Smooth muscle cell (in vitro differentiated cells): ENCODE measurements around the gene TTLL7. TPM values are rescaled to one million over a fixed set of nuclear protein-coding genes. Genes with fewer than 3 reads are reported as not detected.

Experiments
- DNase-seq: peaks from one replicate; lab custom pipeline; 2025; ENCODE audit not compliant: unreplicated experiment; lab: John Stamatoyannopoulos, UW
- H2AFZ ChIP-seq: fragments of 200-600 bp; sonication (generic); 2 replicates; pipeline ENCODE4 v1.6.0; 2016; ENCODE audit warnings: antibody characterized with exemption, low read depth, mild to moderate bottlenecking
- H3F3A ChIP-seq: fragments of 200-600 bp; sonication (generic); 2 replicates; pipeline ENCODE4 v1.6.0; 2017; ENCODE audit warnings: antibody characterized with exemption, low read depth
- H3K27ac ChIP-seq: fragments of 200-600 bp; sonication (generic); 2 replicates; pipeline ENCODE4 v1.5.1; 2016; ENCODE audit warnings: low read depth, mild to moderate bottlenecking
- H3K27me3 ChIP-seq: fragments of 200-600 bp; sonication (generic); 2 replicates; pipeline ENCODE4 v1.6.1; 2016; ENCODE audit warnings: low read depth, mild to moderate bottlenecking
- H3K36me3 ChIP-seq: fragments of 200-600 bp; sonication (generic); 2 replicates; pipeline ENCODE4 v1.5.1; 2016; ENCODE audit warnings: low read depth
- H3K4me1 ChIP-seq: fragments of 200-600 bp; sonication (generic); 2 replicates; pipeline ENCODE4 v1.5.1; 2016; ENCODE audit warnings: low read depth
- H3K4me2 ChIP-seq: fragments of 200-600 bp; sonication (generic); 2 replicates; pipeline ENCODE4 v1.6.0; 2016; ENCODE audit warnings: mild to moderate bottlenecking
- H3K4me3 ChIP-seq: fragments of 200-600 bp; sonication (generic); 2 replicates; pipeline ENCODE4 v1.5.1; 2016; ENCODE audit warnings: mild to moderate bottlenecking
- H3K79me2 ChIP-seq: fragments of 200-600 bp; sonication (generic); 2 replicates; pipeline ENCODE4 v1.6.0; 2016; ENCODE audit warnings: low read depth, mild to moderate bottlenecking
- H3K9ac ChIP-seq: fragments of 200-600 bp; sonication (generic); 2 replicates; pipeline ENCODE4 v1.6.0; 2016; ENCODE audit warnings: low read depth
- H3K9me3 ChIP-seq: fragments of 200-600 bp; sonication (generic); replicated peaks from 2 replicates; pipeline ENCODE4 v1.5.1; 2016; ENCODE audit warnings: low read depth
- H4K20me1 ChIP-seq: fragments of 200-600 bp; sonication (generic); 2 replicates; pipeline ENCODE4 v1.6.0; 2016; ENCODE audit warnings: low read depth
- CTCF ChIP-seq: fragments of 200-600 bp; sonication (generic); IDR thresholded peaks from 2 replicates; pipeline ENCODE4 v1.5.1; 2017; ENCODE audit warnings: borderline replicate concordance, mild to moderate bottlenecking, antibody characterized with exemption; ENCODE audit not compliant: insufficient read depth, poor library complexity, severe bottlenecking
- WGBS: methylation state at CpG from one replicate; pipeline ENCODE4 v1.1.7; 2016; ENCODE audit warnings: low lambda C conversion rate; 5-methylcytosine and 5-hydroxymethylcytosine counted together
- polyA plus RNA-seq: library from polyadenylated mRNA; unstranded; fragments of >200 nt; fragmentation: Nextera tagmentation; extraction: Ambion mirVana; gene quantifications from 2 replicates; pipeline ENCODE4 v1.2.1, GENCODE V29; 2016
- total RNA-seq: library from RNA; depleted of rRNA; stranded (reverse); fragments of >200 nt; gene quantifications from 2 replicates; pipeline ENCODE4 v1.2.3, GENCODE V29; 2014

Gene TTLL7
- total and polyA plus RNA-seq, 2 experiments from 2014 or later = 4.8 to 6.3 TPM

- H3K9me3 ChIP-seq = no peaks in the 10 kb centered on the region
- no peak for TF ChIP-seq CTCF
These were observed 171.2 kb downstream of the TTLL7 start for GRCh38 chr1:83827741-83828140.

GRCh38 chr1:83822208-83822607 is 176.7 kb downstream of the TTLL7 start:
- Histone ChIP-seq H3K4me3 (no peak overlapping the region), H3K27me3 (no peaks in the 10 kb centered on the region), H3K4me2 (no peak overlapping the region), H3K9ac (no peak overlapping the region), H3K4me1 (no peaks in the 10 kb centered on the region), H3K27ac (no peak overlapping the region), H3F3A (no peaks in the 10 kb centered on the region), H3K9me3 (no peaks in the 10 kb centered on the region), H3K79me2 (no peaks in the 10 kb centered on the region), H2AFZ (no peak overlapping the region), H3K36me3 (no peaks in the 10 kb centered on the region), H4K20me1 (no peaks in the 10 kb centered on the region)
- DNase-seq = no peak
- 54% methylated on average over 3 of the region's 3 CpGs for WGBS
- no peak for TF ChIP-seq CTCF

More at GRCh38 chr1:83827741-83828140, 171.2 kb downstream of the TTLL7 start:
- Histone ChIP-seq H3F3A (peaks cover 3% of the 10 kb centered on the region), H3K4me3 (no peak overlapping the region), H3K36me3 (no peaks in the 10 kb centered on the region), H3K79me2 (no peaks in the 10 kb centered on the region), H3K4me1 (peaks cover 3% of the 10 kb centered on the region), H3K9ac (no peak overlapping the region), H2AFZ (no peak overlapping the region), H3K4me2 (no peak overlapping the region), H3K27me3 (peaks cover 9% of the 10 kb centered on the region), H4K20me1 (no peaks in the 10 kb centered on the region), H3K27ac (no peak overlapping the region)
- no peak for DNase-seq
- 93% methylated on average over 2 of the region's 2 CpGs for WGBS

GRCh38 chr1:83819436-83819835 is 179.5 kb downstream of the TTLL7 start:
- Histone ChIP-seq H3K27ac (no peak overlapping the region), H3K27me3 (no peaks in the 10 kb centered on the region), H3K9ac (no peak overlapping the region), H3K4me3 (no peak overlapping the region), H2AFZ (no peak overlapping the region), H3K4me1 (no peaks in the 10 kb centered on the region), H3K36me3 (no peaks in the 10 kb centered on the region), H3K9me3 (no peaks in the 10 kb centered on the region), H3K79me2 (no peaks in the 10 kb centered on the region), H3K4me2 (no peak overlapping the region), H4K20me1 (no peaks in the 10 kb centered on the region), H3F3A (no peaks in the 10 kb centered on the region)
- no peak for TF ChIP-seq CTCF
- DNase-seq = no peak
- 77% methylated on average over 1 of the region's 1 CpG for WGBS

GRCh38 chr1:83818916-83819315 is 180.0 kb downstream of the TTLL7 start:
- H3K27me3 ChIP-seq = no peaks in the 10 kb centered on the region
- no peaks in the 10 kb centered on the region for H3K4me1 ChIP-seq
- WGBS = 67% methylated on average over 2 of the region's 2 CpGs
- H3K4me2 ChIP-seq = no peak overlapping the region
- H3K9me3 ChIP-seq = no peaks in the 10 kb centered on the region
- no peak for DNase-seq
- no peak overlapping the region for H3K9ac ChIP-seq
- TF ChIP-seq CTCF = no peak
- H3F3A ChIP-seq = no peaks in the 10 kb centered on the region
- no peaks in the 10 kb centered on the region for H4K20me1 ChIP-seq
- no peak overlapping the region for H3K27ac ChIP-seq
- H3K4me3 ChIP-seq = no peak overlapping the region
- no peak overlapping the region for H2AFZ ChIP-seq
- H3K36me3 ChIP-seq = no peaks in the 10 kb centered on the region
- H3K79me2 ChIP-seq = no peaks in the 10 kb centered on the region
